HCT116 (cell line): ENCODE results near the gene HDAC1. TPM values are rescaled to one million over a fixed set of nuclear protein-coding genes. Genes with fewer than 3 reads are reported as not detected.

Experiments used
- ATAC-seq: fragments of 200-7000 bp; cut with Tn5 transposase; 2 replicates; pipeline ENCODE4 v1.9.1; 2020; ENCODE audit warnings: mild to moderate bottlenecking, moderate library complexity
- BruUV-seq: library from RNA; stranded (reverse); fragments of 400-500 nt; replicated peaks from 2 replicates; lab custom pipeline; 2021; lab: Mats Ljungman, UMichigan
- CTCF ChIA-PET: fragments of 300-600 bp; sonication (Branson Sonifier 250); formaldehyde crosslinking; loops from one replicate; lab custom pipeline; 2021; ENCODE audit warnings: antibody characterized with exemption; lab: Charles Lee
- POLR2A ChIA-PET: fragments of 300-600, 350-600 bp; sonication (Branson Sonifier 250); formaldehyde crosslinking; loops from one replicate; lab custom pipeline; 2021; ENCODE audit warnings: antibody characterized with exemption; lab: Charles Lee
- RAD21 ChIA-PET, 2 experiments: fragments of 300-600 bp; sonication (Branson Sonifier 250); formaldehyde crosslinking; loops; one replicate each; lab custom pipeline; 2023; ENCODE audit warnings: low total read pairs in 2 of 2; ENCODE audit not compliant: uncharacterized antibody in 2 of 2, unreplicated experiment in 2 of 2, low non-redundant PET in 1 of 2; lab: Charles Lee
- DNase-seq: peaks from one replicate; pipeline ENCODE4 v3.0.0-alpha.2; 2010; ENCODE audit warnings: low read depth, low spot score
- H2AFZ ChIP-seq: fragments of 200-600 bp; shearing (Covaris generic), sonication (generic); 2 replicates; pipeline ENCODE4 v1.6.1; 2017; ENCODE audit warnings: low read depth, mixed run types, mixed read lengths, antibody characterized with exemption, low read length; ENCODE audit not compliant: poor library complexity, severe bottlenecking
- H3K27ac ChIP-seq: 2 replicates; pipeline ENCODE4 v1.5.1; 2012; ENCODE audit warnings: low read depth, low read length
- H3K27me3 ChIP-seq: fragments of 200-600 bp; sonication (generic); 2 replicates; pipeline ENCODE4 v1.6.1; 2016; ENCODE audit warnings: mixed run types, low read length, mixed read lengths; ENCODE audit not compliant: insufficient read depth
- H3K36me3 ChIP-seq, 2 experiments: fragments of 200-500 bp in 1 of 2; fragments of 200-600 bp in 1 of 2; sonication (Bioruptor generic) in 1 of 2; sonication (generic) in 1 of 2; 2 replicates each; pipeline versions ENCODE4 v1.5.1 to v1.6.1; 2014 to 2016; ENCODE audit warnings: low read length in 2 of 2, inconsistent platforms in 1 of 2, mixed read lengths in 1 of 2, mixed run types in 1 of 2; ENCODE audit not compliant: insufficient read depth in 2 of 2, control insufficient read depth in 1 of 2
- H3K4me1 ChIP-seq, 2 experiments: fragments of 200-600 bp in 1 of 2; sonication (generic) in 1 of 2; 2 replicates each; pipeline versions ENCODE4 v1.5.1 to v1.6.1; 2012 to 2017; ENCODE audit warnings: low read length in 2 of 2, inconsistent platforms in 1 of 2, mild to moderate bottlenecking in 1 of 2, mixed read lengths in 1 of 2, mixed run types in 1 of 2, moderate library complexity in 1 of 2; ENCODE audit not compliant: insufficient read depth in 2 of 2, control insufficient read depth in 1 of 2
- H3K4me2 ChIP-seq: fragments of 200-600 bp; sonication (generic); 2 replicates; pipeline ENCODE4 v1.6.1; 2017; ENCODE audit warnings: mixed run types, low read length, mixed read lengths
- H3K4me3 ChIP-seq, 2 experiments: fragments of 200-600 bp in 1 of 2; sonication (generic) in 1 of 2; replicated peaks in 1 of 2; 2 replicates each; pipeline ENCODE4 v1.5.1; 2011 to 2016; ENCODE audit warnings: low read length in 2 of 2, control low read depth in 1 of 2, low read depth in 1 of 2, mild to moderate bottlenecking in 1 of 2, mixed read lengths in 1 of 2, mixed run types in 1 of 2
- H3K79me2 ChIP-seq: fragments of 200-600 bp; sonication (generic); 2 replicates; pipeline ENCODE4 v1.6.1; 2017; ENCODE audit warnings: mild to moderate bottlenecking, mixed run types, low read length, moderate library complexity, mixed read lengths; ENCODE audit not compliant: insufficient read depth
- H3K9ac ChIP-seq: fragments of 200-600 bp; sonication (generic); 2 replicates; pipeline ENCODE4 v1.6.1; 2016; ENCODE audit warnings: low read length, mixed read lengths
- H3K9me2 ChIP-seq: fragments of 200-600 bp; sonication (generic), shearing (Covaris generic); 2 replicates; pipeline ENCODE4 v1.6.1; 2017; ENCODE audit warnings: mixed run types, mild to moderate bottlenecking, moderate library complexity; ENCODE audit not compliant: insufficient read depth
- H3K9me3 ChIP-seq, 2 experiments: fragments of 200-500 bp in 1 of 2; fragments of 200-600 bp in 1 of 2; sonication (Bioruptor generic) in 1 of 2; sonication (generic) in 1 of 2; 2 replicates each; pipeline ENCODE4 v1.6.1; 2014 to 2017; ENCODE audit warnings: low read length in 2 of 2, mixed read lengths in 2 of 2, inconsistent platforms in 1 of 2, low read depth in 1 of 2, mild to moderate bottlenecking in 1 of 2, mixed run types in 1 of 2, moderate library complexity in 1 of 2; ENCODE audit not compliant: control insufficient read depth in 1 of 2, insufficient read depth in 1 of 2
- H4K20me1 ChIP-seq: fragments of 200-600 bp; sonication (generic), shearing (Covaris generic); 2 replicates; pipeline ENCODE4 v1.6.1; 2017; ENCODE audit warnings: mixed run types, mild to moderate bottlenecking, moderate library complexity; ENCODE audit not compliant: insufficient read depth
- ATF3 ChIP-seq: IDR thresholded peaks from 2 replicates; pipeline ENCODE4 v1.6.1; 2012
- CBX3 ChIP-seq: IDR thresholded peaks from 2 replicates; pipeline ENCODE4 v1.6.1; 2012; ENCODE audit warnings: low read depth
- CEBPB ChIP-seq: IDR thresholded peaks from 2 replicates; pipeline ENCODE4 v1.6.1; 2012; ENCODE audit warnings: low read depth
- EZH2phosphoT487 ChIP-seq: fragments of 200-600 bp; IDR thresholded peaks from 2 replicates; pipeline ENCODE4 v1.6.1; 2018; ENCODE audit warnings: antibody characterized with exemption, borderline replicate concordance
- JUND ChIP-seq: IDR thresholded peaks from 2 replicates; pipeline ENCODE4 v1.6.1; 2012
- MAX ChIP-seq: IDR thresholded peaks from 2 replicates; pipeline ENCODE4 v1.6.1; 2012
- POLR2AphosphoS5 ChIP-seq: IDR thresholded peaks from 2 replicates; pipeline ENCODE4 v1.6.1; 2011; ENCODE audit warnings: mild to moderate bottlenecking, low read depth, low read length, moderate library complexity
- SIN3A ChIP-seq: IDR thresholded peaks from 2 replicates; pipeline ENCODE4 v1.6.1; 2012; ENCODE audit warnings: low read depth
- SRF ChIP-seq: IDR thresholded peaks from 2 replicates; pipeline ENCODE4 v1.6.1; 2012; ENCODE audit warnings: low read depth
- TCF7L2 ChIP-seq: IDR thresholded peaks from 2 replicates; pipeline ENCODE4 v1.7.0; 2011; ENCODE audit warnings: borderline replicate concordance, inconsistent platforms; ENCODE audit not compliant: insufficient read depth, insufficient read length; ENCODE audit errors: extremely low read depth
- ZBTB33 ChIP-seq: IDR thresholded peaks from 2 replicates; pipeline ENCODE4 v1.6.1; 2011; ENCODE audit warnings: mild to moderate bottlenecking, low read length, moderate library complexity; ENCODE audit not compliant: insufficient replicate concordance; ENCODE audit errors: extremely low read depth
- ZNF274 ChIP-seq: fragments of 200-500 bp; sonication (Bioruptor generic); IDR thresholded peaks from 2 replicates; pipeline ENCODE4 v1.6.1; 2014; ENCODE audit warnings: mild to moderate bottlenecking, low read depth, low read length, inconsistent platforms
- intact Hi-C: fragments of 100-400 bp; cut with micrococcal nuclease; formaldehyde crosslinking; loops from 2 replicates; pipeline ENCODE4 v1.10.0; 2022
- total RNA-seq: library from RNA; stranded (reverse); gene quantifications from one replicate; pipeline ENCODE4 v1.2.1, GENCODE V29; 2021; ENCODE audit not compliant: unreplicated experiment
- TF ChIP-seq, protein P1 (sequence below): IDR thresholded peaks from 2 replicates; pipeline ENCODE4 v1.6.1; 2012; ENCODE audit warnings: low read depth

The HDAC1 gene
- total RNA-seq, 1 experiment from 2014 or later, result 232 TPM

GRCh38 chr1:32263744-32264143 is 28.1 kb upstream of the HDAC1 start:
- RAD21 ChIA-PET, result no interaction called here
- H3K4me1 ChIP-seq, result peaks cover 3 to 18% of the 10 kb centered on the region in 2 experiments
- no peak overlapping the region for H3K9ac ChIP-seq
- H3K79me2 ChIP-seq, result no peaks in the 10 kb centered on the region
- no peaks in the 10 kb centered on the region for H3K36me3 ChIP-seq
- TF ChIP-seq CEBPB, result no peak
- TF ChIP-seq EZH2phosphoT487, result no peak
- TF ChIP-seq SIN3A, result no peak
- no peak for TF ChIP-seq POLR2AphosphoS5
- no peak for TF ChIP-seq ZNF274
- TF ChIP-seq SRF, result no peak
- TF ChIP-seq CBX3, result no peak
- TF ChIP-seq, protein P1, sequence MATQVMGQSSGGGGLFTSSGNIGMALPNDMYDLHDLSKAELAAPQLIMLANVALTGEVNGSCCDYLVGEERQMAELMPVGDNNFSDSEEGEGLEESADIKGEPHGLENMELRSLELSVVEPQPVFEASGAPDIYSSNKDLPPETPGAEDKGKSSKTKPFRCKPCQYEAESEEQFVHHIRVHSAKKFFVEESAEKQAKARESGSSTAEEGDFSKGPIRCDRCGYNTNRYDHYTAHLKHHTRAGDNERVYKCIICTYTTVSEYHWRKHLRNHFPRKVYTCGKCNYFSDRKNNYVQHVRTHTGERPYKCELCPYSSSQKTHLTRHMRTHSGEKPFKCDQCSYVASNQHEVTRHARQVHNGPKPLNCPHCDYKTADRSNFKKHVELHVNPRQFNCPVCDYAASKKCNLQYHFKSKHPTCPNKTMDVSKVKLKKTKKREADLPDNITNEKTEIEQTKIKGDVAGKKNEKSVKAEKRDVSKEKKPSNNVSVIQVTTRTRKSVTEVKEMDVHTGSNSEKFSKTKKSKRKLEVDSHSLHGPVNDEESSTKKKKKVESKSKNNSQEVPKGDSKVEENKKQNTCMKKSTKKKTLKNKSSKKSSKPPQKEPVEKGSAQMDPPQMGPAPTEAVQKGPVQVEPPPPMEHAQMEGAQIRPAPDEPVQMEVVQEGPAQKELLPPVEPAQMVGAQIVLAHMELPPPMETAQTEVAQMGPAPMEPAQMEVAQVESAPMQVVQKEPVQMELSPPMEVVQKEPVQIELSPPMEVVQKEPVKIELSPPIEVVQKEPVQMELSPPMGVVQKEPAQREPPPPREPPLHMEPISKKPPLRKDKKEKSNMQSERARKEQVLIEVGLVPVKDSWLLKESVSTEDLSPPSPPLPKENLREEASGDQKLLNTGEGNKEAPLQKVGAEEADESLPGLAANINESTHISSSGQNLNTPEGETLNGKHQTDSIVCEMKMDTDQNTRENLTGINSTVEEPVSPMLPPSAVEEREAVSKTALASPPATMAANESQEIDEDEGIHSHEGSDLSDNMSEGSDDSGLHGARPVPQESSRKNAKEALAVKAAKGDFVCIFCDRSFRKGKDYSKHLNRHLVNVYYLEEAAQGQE, result no peak
- TF ChIP-seq TCF7L2, result no peak
- no peak for TF ChIP-seq MAX
- TF ChIP-seq JUND, result no peak
- TF ChIP-seq ZBTB33, result no peak
- no peak for TF ChIP-seq ATF3
- TF ChIP-seq, all 23 proteins: peak for 0
- H3K27me3 ChIP-seq, result no peaks in the 10 kb centered on the region
- H2AFZ ChIP-seq, result no peak overlapping the region
- no peak for ATAC-seq
- no peak overlapping the region for H3K4me3 ChIP-seq
- no peaks in the 10 kb centered on the region for H3K9me2 ChIP-seq
- no peaks in the 10 kb centered on the region for H4K20me1 ChIP-seq
- no TSS peak for BruUV-seq
- ChIA-PET POLR2A (no interaction called here), CTCF (interaction anchor here (1.0 kb wide), 1 partner anchor 15 kb away, joined by 3 read pairs; no protein-coding TSS in a partner anchor)
- no peaks in the 10 kb centered on the region for H3K9me3 ChIP-seq
- no peak overlapping the region for H3K4me2 ChIP-seq
- H3K27ac ChIP-seq, result no peak overlapping the region
- intact Hi-C loops, result no loop called here
- no peak for DNase-seq
